Stimulated activated CD4-positive, alpha-beta T cell treated with anti-CD3 and anti-CD28 coated beads, Interleukin-1b, Interleukin-23, amount 100 ng/mL, for 48 hours (primary cell): ENCODE measurements around the gene PCGF6.
"Not testable (repeated sequence)": the region's sequence is repeated elsewhere in the genome, so short reads cannot be mapped to it uniquely, and the experiment has no call there.

Experiments
- DNase-seq: peaks from one replicate; pipeline ENCODE4 v3.0.0-alpha.2; 2020

PCGF6 gene, protein sequence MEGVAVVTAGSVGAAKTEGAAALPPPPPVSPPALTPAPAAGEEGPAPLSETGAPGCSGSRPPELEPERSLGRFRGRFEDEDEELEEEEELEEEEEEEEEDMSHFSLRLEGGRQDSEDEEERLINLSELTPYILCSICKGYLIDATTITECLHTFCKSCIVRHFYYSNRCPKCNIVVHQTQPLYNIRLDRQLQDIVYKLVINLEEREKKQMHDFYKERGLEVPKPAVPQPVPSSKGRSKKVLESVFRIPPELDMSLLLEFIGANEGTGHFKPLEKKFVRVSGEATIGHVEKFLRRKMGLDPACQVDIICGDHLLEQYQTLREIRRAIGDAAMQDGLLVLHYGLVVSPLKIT

DNA sequence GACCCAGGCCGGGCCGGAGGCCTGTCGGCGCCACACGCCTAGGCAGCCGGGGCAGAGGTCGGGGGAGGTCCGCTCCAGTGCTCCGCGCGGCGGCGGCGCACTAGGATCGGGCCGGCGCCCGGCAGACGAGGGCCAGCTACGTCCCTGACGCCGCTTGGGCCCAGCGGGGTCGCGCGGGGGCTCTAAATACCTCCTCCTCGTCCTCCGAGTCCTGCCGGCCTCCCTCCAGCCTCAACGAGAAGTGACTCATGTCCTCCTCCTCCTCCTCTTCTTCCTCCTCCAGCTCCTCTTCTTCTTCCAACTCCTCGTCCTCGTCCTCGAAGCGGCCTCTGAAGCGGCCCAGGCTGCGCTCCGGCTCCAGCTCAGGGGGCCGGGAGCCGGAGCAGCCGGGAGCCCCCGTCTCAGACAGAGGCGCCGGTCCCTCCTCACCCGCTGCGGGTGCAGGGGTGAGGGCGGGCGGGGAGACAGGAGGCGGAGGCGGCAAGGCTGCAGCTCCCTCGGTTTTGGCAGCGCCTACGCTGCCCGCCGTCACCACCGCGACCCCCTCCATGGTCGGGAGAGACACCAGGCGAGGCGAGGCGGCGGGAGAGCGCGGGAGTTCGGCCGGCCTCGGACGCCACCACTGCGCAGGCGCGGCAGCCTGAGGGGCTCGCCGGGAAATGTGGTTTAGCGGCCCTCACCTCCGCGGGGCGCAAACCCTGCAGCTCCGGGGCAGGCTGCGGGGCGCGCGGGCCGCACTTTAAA lies at the start of gene PCGF6:
PCGF6 (minus strand) TSS at position 624 of the 744 bp plus-strand sequence; CDS start at position 550, 74 bp downstream.
- DNase-seq = peak; percentile 70

DNA sequence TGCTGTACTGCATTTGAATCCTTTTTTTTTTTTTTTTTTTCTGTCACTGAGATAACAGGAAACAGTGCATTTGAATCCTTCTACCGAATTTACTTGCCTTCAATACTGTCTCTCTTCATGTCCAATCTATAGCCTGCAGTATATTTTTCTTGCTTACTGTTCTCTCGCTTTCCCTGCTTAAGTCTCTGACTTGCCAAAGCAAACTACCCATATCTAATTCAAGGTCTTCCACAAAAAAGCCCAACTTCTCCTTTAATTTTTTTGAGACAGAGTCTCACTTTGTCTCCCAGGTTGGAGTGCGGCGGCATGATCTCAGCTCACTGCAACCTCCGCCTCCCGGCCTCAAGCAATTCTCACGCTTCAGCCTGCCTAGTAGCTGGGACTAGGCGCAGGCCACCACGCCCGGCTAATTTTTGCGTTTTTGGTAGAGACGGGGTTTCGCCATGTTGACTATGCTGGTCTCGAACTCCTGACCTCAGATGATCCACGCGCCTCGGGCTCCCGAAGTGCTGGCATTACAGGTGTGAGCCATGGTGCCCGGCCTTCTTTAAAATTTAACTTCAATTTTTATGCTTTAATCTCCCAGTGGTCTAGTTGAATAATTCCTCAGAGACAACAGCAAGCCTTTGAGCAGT lies 46.4 kb upstream of the PCGF6 start:
- no peak for DNase-seq

DNA sequence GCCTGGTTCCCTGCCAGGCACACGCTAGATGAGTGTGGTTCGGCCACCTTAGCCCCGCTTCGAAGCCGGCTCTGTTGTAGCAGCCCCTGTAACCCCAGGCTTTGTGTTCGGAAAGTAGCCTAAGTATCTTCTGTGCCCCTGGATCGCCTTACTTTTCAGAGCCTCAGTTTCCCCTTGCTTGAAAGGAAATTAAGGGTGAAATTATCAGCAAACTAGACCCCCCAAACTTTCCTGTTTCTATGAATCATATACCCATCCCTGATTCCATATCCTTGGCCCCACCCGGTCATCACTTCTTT lies 45.8 kb upstream of the PCGF6 start:
- DNase-seq = no peak

DNA sequence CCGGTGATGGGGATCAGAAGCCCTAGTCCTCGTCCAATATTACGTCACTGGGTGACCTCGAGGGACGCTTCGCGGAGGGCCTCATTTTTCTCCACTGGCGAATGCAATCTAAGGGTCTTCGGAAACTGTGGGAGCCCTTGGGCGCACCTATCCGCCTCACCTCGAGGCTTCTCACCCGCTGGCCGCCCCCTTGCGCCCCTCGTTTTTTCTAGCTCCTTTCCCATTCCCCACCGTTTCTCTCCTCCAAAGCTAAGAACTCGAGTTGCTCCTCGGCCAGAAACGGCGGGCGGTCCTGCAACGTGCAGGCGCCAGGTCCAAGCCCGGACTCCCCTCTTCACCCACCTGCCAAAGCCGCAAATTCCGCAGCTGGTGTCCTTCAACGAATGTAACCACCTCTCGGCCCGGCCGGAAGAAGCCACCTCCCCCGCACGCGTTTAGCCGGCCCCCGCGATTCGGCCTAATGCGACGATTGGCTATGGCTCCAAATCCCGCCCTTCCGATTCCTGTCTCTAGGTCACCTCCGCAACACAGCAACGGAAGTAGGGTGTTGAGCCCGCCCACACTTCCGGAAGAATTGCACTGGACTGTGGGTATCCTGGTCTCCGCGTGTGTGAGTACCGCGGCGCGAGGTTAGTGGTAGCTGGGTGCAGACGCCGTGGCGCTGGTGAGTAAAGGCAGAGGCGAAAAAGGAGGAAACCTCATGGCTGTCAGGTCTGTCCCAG lies 45.3 kb upstream of the PCGF6 start, which contains the start of the genes ATP5MK and PDCD11:
ATP5MK (minus strand) TSS at position 409 of the 722 bp plus-strand sequence. CDS start 4,018 bp downstream, outside the sequence.
PDCD11 (plus strand) TSS at position 560 of the 722 bp plus-strand sequence. CDS start 1,801 bp downstream, outside the sequence.
- peak; percentile 97 for DNase-seq

DNA sequence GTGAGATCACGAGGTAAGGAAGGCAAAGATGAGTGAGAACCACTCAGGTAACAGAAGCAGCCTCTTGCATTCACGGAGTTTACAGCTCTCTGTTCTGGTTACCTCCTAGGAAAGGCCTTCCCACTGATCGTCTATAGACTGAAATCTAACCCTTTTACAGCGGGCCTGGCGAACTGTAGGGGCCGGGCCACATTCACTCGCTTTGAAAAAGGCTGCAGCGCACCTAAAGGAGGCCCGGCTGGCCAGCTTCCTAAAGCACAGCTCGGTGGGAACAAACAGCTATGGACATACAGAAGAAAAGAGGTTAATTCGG lies 44.8 kb upstream of the PCGF6 start:
- DNase-seq = peak; percentile 2

DNA sequence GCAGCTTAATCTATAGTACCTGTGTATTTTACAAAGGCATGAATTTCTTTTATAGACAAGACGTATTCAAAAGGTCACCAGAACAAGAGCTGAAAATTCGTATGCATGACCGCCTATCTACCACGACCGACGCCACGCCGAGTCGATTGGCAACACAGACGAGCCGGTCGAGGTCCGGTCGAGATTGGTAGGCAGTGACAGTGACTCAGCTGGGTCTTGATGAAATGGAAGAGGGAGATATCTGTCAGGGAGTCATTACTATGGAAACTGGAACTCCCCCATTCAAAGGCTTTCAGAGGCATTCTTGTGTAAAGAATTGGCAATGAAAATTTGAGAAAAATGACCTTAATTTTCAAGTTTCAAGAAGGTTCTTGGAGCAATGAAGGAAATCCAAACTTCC lies 43.2 kb upstream of the PCGF6 start:
- no peak for DNase-seq

DNA sequence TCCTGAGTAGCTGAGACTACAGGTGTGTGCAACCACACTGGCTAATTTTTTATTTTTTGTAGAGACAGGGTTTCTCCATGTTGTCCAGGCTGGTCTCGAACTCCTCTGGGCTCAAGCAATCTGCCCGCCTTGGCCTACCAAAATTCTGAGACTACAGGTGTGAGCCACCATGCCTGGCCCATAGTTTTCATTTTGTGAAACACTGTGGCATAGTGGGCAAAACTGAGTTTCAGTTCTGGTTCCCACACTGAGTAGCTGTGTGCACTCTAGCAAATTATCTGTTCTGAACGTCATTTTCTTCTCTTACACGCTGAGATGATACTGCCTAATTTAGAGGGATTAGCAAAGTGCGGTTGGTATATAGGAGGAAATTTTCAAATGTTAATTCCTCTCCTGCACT lies 31.8 kb upstream of the PCGF6 start:
- DNase-seq = no peak

DNA sequence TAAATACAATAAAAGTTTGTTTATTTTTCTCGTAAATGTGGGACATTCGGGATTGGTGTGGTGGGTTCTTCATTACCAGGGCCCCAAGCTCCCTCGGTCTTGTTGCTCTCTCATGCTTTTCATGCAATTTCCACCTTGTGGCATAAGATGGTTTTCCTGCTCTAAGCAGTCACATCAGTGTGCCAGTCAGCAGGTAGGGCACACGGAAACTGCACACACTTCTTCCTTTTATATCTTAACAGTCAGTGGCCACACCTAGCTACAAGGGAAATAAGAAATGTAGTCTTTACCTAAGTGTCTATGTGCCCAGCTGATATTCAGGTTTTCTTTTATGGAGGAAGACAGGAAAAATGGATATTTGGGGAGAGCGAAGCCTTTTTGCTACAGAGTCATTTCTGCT lies 23.3 kb upstream of the PCGF6 start:
- DNase-seq = no peak

DNA sequence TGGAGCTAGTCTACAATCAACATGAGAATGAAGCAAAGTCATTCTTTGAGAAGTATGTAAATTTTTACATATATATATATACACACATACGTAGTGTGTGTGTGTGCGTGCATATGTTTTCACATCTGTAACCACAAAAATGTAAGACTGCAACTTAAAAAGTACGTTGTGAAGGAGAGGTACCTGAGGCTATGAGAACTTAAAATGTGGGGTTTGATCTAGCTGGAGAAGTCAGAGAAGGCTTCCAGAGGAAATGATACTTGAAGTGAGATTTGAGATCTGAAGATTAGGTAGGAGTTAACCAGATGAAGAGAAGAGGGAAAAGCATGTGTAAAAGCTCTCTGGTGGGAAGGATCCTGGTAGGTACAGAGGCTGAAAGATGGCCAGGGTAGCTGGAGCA lies 22.6 kb upstream of the PCGF6 start:
- no peak for DNase-seq

DNA sequence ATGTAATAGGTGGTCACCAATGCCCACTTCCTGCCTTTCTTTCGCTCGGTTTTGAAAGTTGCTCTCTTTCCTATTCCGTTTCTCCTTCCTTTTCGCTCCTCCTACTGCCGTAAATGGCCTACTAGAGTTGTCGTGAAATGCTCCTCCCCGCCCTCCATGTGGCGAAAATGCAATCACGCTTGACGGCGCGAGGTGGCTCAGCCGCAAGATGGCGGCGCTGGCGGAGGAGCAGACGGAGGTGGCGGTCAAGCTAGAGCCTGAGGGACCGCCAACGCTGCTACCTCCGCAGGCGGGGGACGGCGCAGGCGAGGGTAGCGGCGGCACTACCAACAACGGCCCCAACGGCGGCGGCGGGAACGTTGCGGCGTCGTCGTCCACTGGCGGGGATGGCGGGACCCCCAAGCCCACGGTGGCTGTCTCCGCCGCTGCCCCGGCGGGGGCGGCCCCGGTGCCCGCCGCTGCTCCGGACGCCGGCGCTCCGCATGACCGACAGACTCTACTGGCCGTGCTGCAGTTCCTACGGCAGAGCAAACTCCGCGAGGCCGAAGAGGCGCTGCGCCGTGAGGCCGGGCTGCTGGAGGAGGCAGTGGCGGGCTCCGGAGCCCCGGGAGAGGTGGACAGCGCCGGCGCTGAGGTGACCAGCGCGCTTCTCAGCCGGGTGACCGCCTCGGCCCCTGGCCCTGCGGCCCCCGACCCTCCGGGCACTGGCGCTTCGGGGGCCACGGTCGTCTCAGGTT lies 17.0 kb upstream of the PCGF6 start, which contains the start of gene TAF5:
TAF5 (plus strand) TSS at position 195 of the 737 bp plus-strand sequence; CDS start at position 209, 14 bp downstream.
- peak; percentile 93 for DNase-seq

DNA sequence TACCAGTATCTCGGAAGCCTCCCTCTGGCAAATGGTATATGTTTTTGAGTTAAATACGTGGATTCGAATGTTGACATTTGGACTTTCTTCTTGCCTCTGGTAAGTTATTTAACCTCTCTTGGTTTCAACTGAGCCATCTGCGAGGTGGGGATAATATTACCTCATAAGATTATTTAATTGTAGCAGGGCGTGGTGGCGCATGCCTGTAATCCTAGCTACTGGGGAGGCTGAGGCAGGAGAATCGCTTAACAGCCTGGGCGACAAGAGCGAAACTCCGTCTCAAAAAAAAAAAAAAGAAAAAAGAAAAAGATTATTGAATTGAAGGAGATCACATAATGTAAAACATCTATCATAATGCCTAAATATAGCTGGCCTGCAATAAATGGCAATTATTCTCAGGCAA lies 16.4 kb upstream of the PCGF6 start:
- no peak for DNase-seq

DNA sequence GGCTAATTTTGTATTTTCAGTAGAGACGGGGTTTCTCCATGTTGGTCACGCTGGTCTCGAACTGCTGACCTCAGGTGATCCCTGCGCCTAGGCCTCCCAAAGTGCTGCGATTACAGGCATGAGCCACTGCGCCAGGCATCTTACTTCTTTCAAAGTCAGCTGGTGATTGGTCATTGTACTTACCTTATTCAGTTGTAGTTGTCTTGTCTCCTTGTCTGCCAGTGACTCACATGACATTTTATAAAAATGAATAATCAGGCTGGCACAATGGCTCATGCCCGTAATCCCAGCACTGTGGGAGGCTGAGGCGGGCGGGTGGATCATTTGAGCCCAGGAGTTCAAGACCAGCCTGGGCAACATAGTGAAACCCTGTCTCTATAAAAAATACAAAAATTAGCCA lies 9.9 kb upstream of the PCGF6 start:
- DNase-seq = peak; percentile 9

DNA sequence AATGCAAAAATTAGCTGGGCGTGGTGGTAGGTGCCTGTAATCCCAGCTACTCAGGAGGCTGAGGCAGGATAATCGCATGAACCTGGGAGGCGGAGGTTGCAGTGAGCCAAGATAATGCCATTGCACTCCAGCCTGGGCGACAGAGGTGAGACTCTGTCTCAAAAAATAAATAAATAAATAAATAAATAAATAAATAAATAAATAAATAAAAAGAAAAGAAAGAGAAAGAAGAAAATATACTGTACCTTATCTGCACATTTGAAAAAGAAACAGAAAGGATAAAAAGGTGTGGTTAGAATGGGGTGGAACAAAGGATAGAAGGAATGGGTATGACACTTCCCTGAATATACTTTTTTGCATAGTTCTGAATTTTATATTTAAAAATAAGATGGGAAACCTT lies 8.6 kb upstream of the PCGF6 start:
- DNase-seq = not testable (repeated sequence)

DNA sequence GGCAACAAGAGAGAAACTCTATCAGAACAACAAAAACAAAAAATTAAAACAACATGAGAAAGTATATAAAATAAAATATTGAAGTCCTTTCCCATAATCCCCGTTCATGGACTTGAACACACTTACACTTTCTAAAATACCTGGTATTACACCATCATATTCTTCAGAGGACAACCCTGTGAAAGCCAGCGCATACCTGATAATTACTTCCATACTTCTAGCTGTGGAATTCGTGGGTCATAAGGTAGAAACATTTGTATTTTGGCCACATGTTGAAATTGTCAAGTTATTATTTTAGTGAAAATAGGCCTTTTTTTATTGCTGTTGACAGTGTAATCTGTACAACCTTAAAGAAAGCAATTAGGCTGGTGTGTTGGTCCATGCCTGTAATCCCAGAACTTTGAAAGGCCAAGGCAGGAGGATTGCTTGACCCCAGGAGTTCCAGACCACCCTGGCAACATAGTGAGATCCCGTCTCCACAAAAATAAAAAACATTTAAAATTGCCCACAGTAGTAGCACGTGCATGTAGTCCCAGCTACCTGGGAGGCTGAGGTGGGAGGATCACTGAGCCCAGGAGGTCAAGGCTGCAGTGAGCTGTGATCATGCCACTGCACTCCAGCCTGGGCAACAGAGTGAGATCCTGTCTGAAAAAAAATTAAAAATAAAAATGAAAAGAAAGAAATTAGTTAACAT lies 5.1 kb upstream of the PCGF6 start:
- DNase-seq = no peak

DNA sequence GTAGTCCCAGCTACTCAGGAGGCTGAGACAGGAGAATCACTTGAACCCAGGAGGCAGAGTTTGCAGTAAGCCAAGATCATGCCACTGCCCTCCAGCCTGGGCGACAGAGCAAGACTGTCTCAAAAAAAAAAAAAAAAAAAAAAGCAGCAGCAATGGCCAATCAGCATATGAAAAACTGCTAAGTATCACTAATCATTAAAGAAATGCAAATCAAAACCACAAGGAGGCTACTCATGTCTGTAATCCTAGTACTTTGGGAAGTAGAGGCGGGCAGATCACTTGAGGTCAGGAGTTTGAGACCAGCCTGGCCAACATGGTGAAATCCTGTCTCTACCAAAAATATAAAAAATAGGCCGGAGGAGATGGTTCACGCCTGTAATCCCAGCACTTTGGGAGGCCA lies 3.6 kb upstream of the PCGF6 start:
- not testable (repeated sequence) for DNase-seq

DNA sequence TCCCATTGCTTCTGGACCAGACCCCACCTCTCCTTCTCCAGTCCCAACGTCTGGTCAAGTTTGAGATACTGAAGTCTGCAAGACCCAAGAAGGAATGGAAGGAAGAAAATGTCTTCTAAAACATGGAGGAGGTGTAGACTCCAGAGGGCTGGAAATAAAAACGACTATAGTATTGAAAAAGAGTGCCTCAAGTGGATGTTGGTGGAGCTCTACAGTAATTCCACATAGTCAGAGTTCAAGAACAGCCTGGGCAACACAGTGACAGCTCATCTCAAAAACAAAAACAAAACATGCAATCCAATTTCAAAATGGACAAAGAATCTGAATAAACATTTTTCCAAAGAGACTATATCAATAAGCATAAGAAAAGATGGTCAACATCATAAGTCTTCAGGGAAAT lies 2.3 kb upstream of the PCGF6 start:
- no peak for DNase-seq

DNA sequence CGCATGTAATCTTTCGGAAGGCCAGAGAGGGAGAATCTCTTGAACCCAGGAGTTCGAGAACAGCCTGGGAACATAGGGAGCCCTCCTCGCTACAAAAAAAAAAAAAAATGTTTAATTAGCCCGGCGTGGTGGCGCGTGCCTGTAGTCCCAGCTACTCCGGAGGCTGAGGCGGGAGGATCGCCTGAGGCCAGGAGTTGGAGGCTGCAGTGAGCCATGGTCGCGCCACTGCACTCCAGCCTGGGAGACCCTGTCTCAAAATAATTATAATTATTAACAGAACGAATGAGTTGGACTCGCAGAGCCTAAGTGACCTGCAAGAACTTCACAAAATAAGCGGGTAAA lies 794 bp downstream of the PCGF6 start:
- DNase-seq = no peak

DNA sequence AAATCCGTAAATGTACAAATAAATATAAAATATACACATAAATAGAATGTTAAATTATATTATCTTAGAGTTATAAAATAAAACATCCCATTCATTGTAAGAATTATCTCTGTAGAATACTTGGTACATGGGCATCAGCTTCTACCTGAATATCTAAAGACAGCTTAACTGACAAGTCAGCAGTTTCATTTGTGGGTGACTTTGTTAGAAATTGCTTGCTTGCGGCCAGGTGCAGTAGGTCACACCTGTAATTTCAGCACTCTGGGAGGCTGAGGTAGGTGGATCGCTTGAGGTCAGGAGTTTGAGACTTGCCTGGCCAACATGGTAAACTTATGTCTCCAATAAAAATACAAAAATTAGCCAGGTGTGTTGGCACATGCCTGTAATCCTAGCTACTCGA lies 14.6 kb downstream of the PCGF6 start:
- DNase-seq = no peak

DNA sequence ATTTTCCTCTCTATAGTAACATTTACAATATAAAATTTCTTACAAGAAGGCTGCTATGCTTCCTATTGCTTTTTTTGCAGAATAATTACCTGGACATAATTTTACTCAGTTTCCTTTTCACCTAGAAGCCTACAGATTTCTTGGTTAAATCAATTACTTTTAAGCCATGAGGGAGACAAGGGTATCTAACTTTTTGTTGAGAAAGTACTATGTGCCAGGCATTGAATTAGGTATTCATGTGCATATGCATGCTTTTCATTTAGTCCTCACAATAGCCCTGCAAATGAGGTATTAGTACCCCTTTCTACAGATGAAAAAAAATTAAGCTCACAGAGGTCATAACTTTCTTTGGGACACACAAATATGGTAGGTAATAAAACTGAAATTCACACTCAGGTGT lies 16.4 kb downstream of the PCGF6 start:
- no peak for DNase-seq

DNA sequence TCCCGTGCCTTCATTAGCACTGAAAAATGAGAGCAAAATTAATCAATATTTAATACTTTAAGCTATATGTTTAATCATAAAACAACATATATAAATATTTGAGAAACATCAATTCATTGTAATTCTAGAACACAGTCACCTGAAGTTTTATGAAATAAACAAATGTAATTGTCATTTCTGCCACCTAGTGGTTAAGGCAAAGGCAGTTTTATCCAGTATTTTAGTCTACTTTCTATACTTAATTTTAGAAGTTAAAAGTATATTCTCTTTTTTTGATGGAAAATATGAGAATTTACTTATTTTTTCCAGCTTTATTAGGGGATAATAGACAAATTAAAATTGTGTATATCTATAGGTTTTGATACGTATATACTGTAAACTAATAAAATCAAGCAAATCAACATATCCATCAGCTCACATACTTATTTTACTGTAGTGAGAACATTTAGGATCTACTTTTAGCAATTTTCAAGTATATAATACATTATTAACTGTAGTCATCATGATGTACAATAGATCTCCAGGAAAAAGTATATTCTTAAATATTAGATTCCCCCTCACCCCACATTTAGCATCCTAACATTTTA lies 16.9 kb downstream of the PCGF6 start:
- no peak for DNase-seq

DNA sequence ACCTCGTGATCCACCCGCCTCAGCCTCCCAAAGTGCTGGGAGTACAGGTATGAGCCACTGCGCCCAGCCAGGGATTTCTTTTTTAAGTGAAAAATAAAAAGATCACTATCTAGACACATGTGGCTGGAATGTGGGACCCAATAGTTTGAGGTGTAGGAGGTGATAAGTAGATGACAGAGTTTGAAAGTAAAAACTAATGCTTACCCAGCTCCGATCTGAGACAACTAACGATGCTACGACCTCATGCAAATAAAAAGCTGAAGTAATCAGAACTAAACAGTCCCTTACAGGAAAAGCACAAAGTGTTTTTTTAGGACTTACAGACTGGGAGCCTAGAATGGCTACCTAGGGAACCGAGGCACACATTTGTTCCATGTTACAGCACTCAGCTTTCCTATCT lies 23.0 kb downstream of the PCGF6 start:
- DNase-seq = no peak

DNA sequence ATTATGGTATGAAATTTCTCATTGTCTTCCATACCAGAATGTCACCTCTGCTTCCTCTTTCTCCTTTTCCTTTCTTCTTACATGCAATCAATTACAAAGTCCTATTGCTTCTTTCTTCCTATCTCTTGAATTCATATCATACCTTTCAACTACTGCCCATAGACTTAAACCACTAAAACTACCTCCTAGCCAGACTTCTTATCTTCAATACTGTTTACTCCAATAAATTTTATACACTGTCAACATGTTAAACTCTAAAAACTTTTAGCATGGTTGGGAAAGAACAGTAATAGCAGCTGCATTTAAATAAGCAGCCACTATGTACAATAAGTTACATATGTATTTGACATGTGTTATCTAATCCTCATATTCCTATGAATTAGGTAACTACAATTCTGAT lies 34.9 kb downstream of the PCGF6 start:
- DNase-seq = no peak
